SK-N-SH (cell line): Measurements from ENCODE around the gene GOLGA6L7. TPM values are rescaled to one million over a fixed set of nuclear protein-coding genes. Genes with fewer than 3 reads are reported as not detected.

Source experiments
- CTCF ChIA-PET: fragments of 300-600, 350-600 bp; formaldehyde crosslinking; extraction: SDS; loops from one replicate; lab custom pipeline; 2021; lab: Yijun Ruan, JAX
- POLR2A ChIA-PET: fragments of 350-600 bp; sonication (Branson Sonifier 250); formaldehyde crosslinking; extraction: SDS; loops from one replicate; lab custom pipeline; 2020; ENCODE audit warnings: antibody characterized with exemption, inconsistent platforms; lab: Yijun Ruan, JAX
- DNase-seq: peaks from one replicate; pipeline ENCODE4 v3.0.0; 2012
- H2AFZ ChIP-seq: fragments of 200-600 bp; sonication (generic); 2 replicates; pipeline ENCODE4 v1.8.1; 2016; ENCODE audit warnings: antibody characterized with exemption, mild to moderate bottlenecking, low read depth
- H3F3A ChIP-seq: fragments of 200-600 bp; sonication (generic); replicated peaks from 2 replicates; pipeline ENCODE3; 2016; ENCODE audit warnings: antibody characterized with exemption, mild to moderate bottlenecking; ENCODE audit not compliant: insufficient read depth
- H3K27ac ChIP-seq, 2 experiments: fragments of 200-500 bp in 1 of 2; fragments of 200-600 bp in 1 of 2; sonication (Bioruptor generic) in 1 of 2; sonication (generic), shearing (Covaris generic) in 1 of 2; 2 replicates each; pipeline versions ENCODE4 v1.5.1 to v1.6.1; 2014 to 2016; ENCODE audit warnings: low read depth in 2 of 2, inconsistent platforms in 1 of 2, low read length in 1 of 2, mild to moderate bottlenecking in 1 of 2, mixed read lengths in 1 of 2
- H3K27me3 ChIP-seq: fragments of 200-600 bp; sonication (generic), shearing (Covaris generic); 2 replicates; pipeline ENCODE4 v1.6.1; 2016; ENCODE audit warnings: mixed run types; ENCODE audit not compliant: insufficient read depth
- H3K36me3 ChIP-seq, 2 experiments: fragments of 200-500 bp in 1 of 2; fragments of 200-600 bp in 1 of 2; sonication (Bioruptor generic) in 1 of 2; sonication (generic) in 1 of 2; replicated peaks in 1 of 2; 2 replicates each; pipeline versions ENCODE3 to v1.5.1; 2014 to 2016; ENCODE audit warnings: low read length in 1 of 2, mild to moderate bottlenecking in 1 of 2; ENCODE audit not compliant: insufficient read depth in 2 of 2, control insufficient read depth in 1 of 2
- H3K4me1 ChIP-seq, 2 experiments: fragments of 200-500 bp in 1 of 2; fragments of 200-600 bp in 1 of 2; sonication (Bioruptor generic) in 1 of 2; sonication (generic), shearing (Covaris generic) in 1 of 2; 2 replicates each; pipeline versions ENCODE4 v1.5.1 to v1.6.1; 2014 to 2016; ENCODE audit warnings: low read depth in 1 of 2, low read length in 1 of 2, mixed run types in 1 of 2; ENCODE audit not compliant: insufficient read depth in 2 of 2, control insufficient read depth in 1 of 2
- H3K4me2 ChIP-seq: fragments of 200-600 bp; sonication (generic), shearing (Covaris generic); 2 replicates; pipeline ENCODE4 v1.6.1; 2017; ENCODE audit warnings: mixed run types
- H3K4me3 ChIP-seq, 2 experiments: fragments of 200-500 bp in 1 of 2; fragments of 200-600 bp in 1 of 2; sonication (Bioruptor generic) in 1 of 2; sonication (generic), shearing (Covaris generic) in 1 of 2; 2 replicates each; pipeline versions ENCODE4 v1.5.1 to v1.8.1; 2014 to 2016; ENCODE audit warnings: low read depth in 2 of 2, inconsistent platforms in 1 of 2, low read length in 1 of 2, mild to moderate bottlenecking in 1 of 2, mixed read lengths in 1 of 2, moderate library complexity in 1 of 2
- H3K79me2 ChIP-seq: fragments of 200-600 bp; sonication (generic); 2 replicates; pipeline ENCODE4 v1.8.1; 2017; ENCODE audit warnings: mild to moderate bottlenecking; ENCODE audit not compliant: insufficient read depth
- H3K9ac ChIP-seq: fragments of 200-600 bp; sonication (generic); 2 replicates; pipeline ENCODE4 v1.6.1; 2017; ENCODE audit warnings: mixed run types
- H3K9me2 ChIP-seq: fragments of 200-600 bp; sonication (generic); 2 replicates; pipeline ENCODE4 v1.6.1; 2017; ENCODE audit warnings: mixed run types
- H3K9me3 ChIP-seq: fragments of 200-600 bp; sonication (generic); 2 replicates; pipeline ENCODE4 v1.6.1; 2017; ENCODE audit warnings: mixed run types, mild to moderate bottlenecking, moderate library complexity
- H4K20me1 ChIP-seq: fragments of 200-600 bp; sonication (generic); 2 replicates; pipeline ENCODE4 v1.6.1; 2017; ENCODE audit warnings: mild to moderate bottlenecking, mixed run types; ENCODE audit not compliant: insufficient read depth
- EP300 ChIP-seq, 2 experiments: IDR thresholded peaks; 2 replicates each; pipeline versions ENCODE4 v1.4.0 to v1.6.1; 2012; ENCODE audit warnings: borderline replicate concordance in 1 of 2, low read depth in 1 of 2, low read length in 1 of 2
- FOXJ3 ChIP-seq: sonication (generic); formaldehyde crosslinking; IDR thresholded peaks from 2 replicates; pipeline ENCODE4 v1.5.1; 2020; ENCODE audit warnings: mild to moderate bottlenecking, missing genetic modification reagents
- GATA2 ChIP-seq: sonication (generic); formaldehyde crosslinking; IDR thresholded peaks from 2 replicates; pipeline ENCODE4 v1.5.0; 2020; ENCODE audit warnings: mild to moderate bottlenecking, missing genetic modification reagents
- JUND ChIP-seq: IDR thresholded peaks from 2 replicates; pipeline ENCODE4 v1.4.0; 2012
- MEF2A ChIP-seq: IDR thresholded peaks from 2 replicates; pipeline ENCODE4 v1.4.0; 2012; ENCODE audit warnings: low read depth, borderline replicate concordance
- MXI1 ChIP-seq: IDR thresholded peaks from 2 replicates; pipeline ENCODE4 v1.6.1; 2012; ENCODE audit warnings: mild to moderate bottlenecking, low read depth, low read length, improper control_type of control experiment
- NFIC ChIP-seq: IDR thresholded peaks from 2 replicates; pipeline ENCODE4 v1.4.0; 2012; ENCODE audit warnings: borderline replicate concordance
- PBX3 ChIP-seq: IDR thresholded peaks from 2 replicates; pipeline ENCODE4; 2012
- RAD21 ChIP-seq: IDR thresholded peaks from 2 replicates; pipeline ENCODE4 v1.6.1; 2012; ENCODE audit warnings: mild to moderate bottlenecking, low read length
- RXRA ChIP-seq: IDR thresholded peaks from 2 replicates; pipeline ENCODE4 v1.4.0; 2012; ENCODE audit warnings: low read depth, mild to moderate bottlenecking, borderline replicate concordance
- SIN3A ChIP-seq: IDR thresholded peaks from 2 replicates; pipeline ENCODE4 v1.6.1; 2012; ENCODE audit warnings: low read depth, mild to moderate bottlenecking, low read length, moderate library complexity, borderline replicate concordance
- TEAD4 ChIP-seq: IDR thresholded peaks from 2 replicates; pipeline ENCODE4 v1.4.0; 2012; ENCODE audit warnings: mild to moderate bottlenecking, borderline replicate concordance; ENCODE audit not compliant: insufficient read depth
- USF2 ChIP-seq: fragments of 150-350 bp; IDR thresholded peaks from 2 replicates; pipeline ENCODE4 v1.6.1; 2017; ENCODE audit warnings: antibody characterized with exemption, low read length, low read depth, borderline replicate concordance
- WGBS: methylation state at CpG from one replicate; pipeline ENCODE4 v1.1.6; 2017; ENCODE audit warnings: low lambda C conversion rate; 5-methylcytosine and 5-hydroxymethylcytosine counted together
- polyA plus RNA-seq, 3 experiments: library from polyadenylated mRNA; depleted of rRNA; stranded (reverse); fragments of >200 nt; gene quantifications; 2 replicates each; pipeline ENCODE4 v1.2.3, GENCODE V29; 2012

Gene GOLGA6L7
- polyA plus RNA-seq, 1 of the 3 experiments (the other 2 are of a cell fraction) = not detected

GRCh38 chr15:28894631-28895030 is 46.2 kb upstream of the GOLGA6L7 start (continued):
- TF ChIP-seq PBX3 (no peak), MEF2A (no peak), NFIC (no peak), JUND (no peak), GATA2 (no peak), MXI1 (no peak)

GRCh38 chr15:28892789-28893610 is 44.6 kb upstream of the GOLGA6L7 start:
- POLR2A ChIA-PET = no interaction called here
- DNase-seq = no peak
- no peaks in the 10 kb centered on the region for H4K20me1 ChIP-seq
- H3K27ac ChIP-seq = no peak overlapping the region
- H3K9me3 ChIP-seq = no peaks in the 10 kb centered on the region
- H3K36me3 ChIP-seq = no peaks in the 10 kb centered on the region
- peaks cover 3% of the 10 kb centered on the region for H3F3A ChIP-seq
- CTCF ChIA-PET = interaction anchor here (0.8 to 1.1 kb wide), 2 partner anchors 10 to 96 kb away, joined by 3 read pairs; no protein-coding TSS in a partner anchor
- TF ChIP-seq TEAD4 (no peak), MXI1 (0 out of 2 replicates have a peak, but pooled peaks have one; percentile 22), RXRA (no peak)
- H2AFZ ChIP-seq = no peak overlapping the region
- no peak overlapping the region for H3K4me3 ChIP-seq
- H3K27me3 ChIP-seq = no peaks in the 10 kb centered on the region
- peaks cover 0 to 28% of the 10 kb centered on the region in 2 experiments; a peak in 1 of 4 replicates for H3K4me1 ChIP-seq
- no peak overlapping the region for H3K9ac ChIP-seq
- H3K79me2 ChIP-seq = no peaks in the 10 kb centered on the region
- no peaks in the 10 kb centered on the region for H3K9me2 ChIP-seq
- no peak overlapping the region for H3K4me2 ChIP-seq
- WGBS = 43% methylated on average over 4 of the region's 12 CpGs

GRCh38 chr15:28891588-28891987 is 43.1 kb upstream of the GOLGA6L7 start:
- CTCF ChIA-PET = no interaction called here
- no peaks in the 10 kb centered on the region for H3K9me3 ChIP-seq
- 82% methylated on average over 6 of the region's 6 CpGs for WGBS
- no peak for TF ChIP-seq RAD21
- no peak for TF ChIP-seq JUND
- no peak for TF ChIP-seq EP300 (IDR thresholded peaks at IDR 0.05; ENCODE audit: borderline replicate concordance in 1 of 2, low read depth in 1 of 2, low read length in 1 of 2)
- TF ChIP-seq USF2 = no peak
- no peak for TF ChIP-seq FOXJ3
- TF ChIP-seq PBX3 = no peak
- no peak for TF ChIP-seq SIN3A
- TF ChIP-seq, all 33 proteins: peak for 0
- Histone ChIP-seq H3K36me3 (no peaks in the 10 kb centered on the region), H3K79me2 (no peaks in the 10 kb centered on the region), H3K4me3 (no peak overlapping the region), H3K4me1 (peaks cover 0 to 38% of the 10 kb centered on the region in 2 experiments; a peak in 1 of 4 replicates), H2AFZ (no peak overlapping the region), H3K9me2 (no peaks in the 10 kb centered on the region), H3K27me3 (no peaks in the 10 kb centered on the region), H3K9ac (no peak overlapping the region), H3F3A (peaks cover under 1% of the 10 kb centered on the region), H3K4me2 (no peak overlapping the region), H4K20me1 (no peaks in the 10 kb centered on the region), H3K27ac (no peak overlapping the region)
- POLR2A ChIA-PET = no interaction called here
- no peak for DNase-seq
